C4-2B (cell line): ENCODE results near the gene HBA2.
"Not testable (repeated sequence)": the region's sequence is repeated elsewhere in the genome, so short reads cannot be mapped to it uniquely, and the experiment has no call there.

Experiments
- CTCF ChIP-seq: fragments of 450-650 bp; conservative IDR thresholded peaks from 2 replicates; pipeline ENCODE4 v1.5.1; 2017; ENCODE audit warnings: mild to moderate bottlenecking
- ZFX ChIP-seq: fragments of 450-650 bp; IDR thresholded peaks from 2 replicates; pipeline ENCODE4 v1.6.1; 2017

DNA sequence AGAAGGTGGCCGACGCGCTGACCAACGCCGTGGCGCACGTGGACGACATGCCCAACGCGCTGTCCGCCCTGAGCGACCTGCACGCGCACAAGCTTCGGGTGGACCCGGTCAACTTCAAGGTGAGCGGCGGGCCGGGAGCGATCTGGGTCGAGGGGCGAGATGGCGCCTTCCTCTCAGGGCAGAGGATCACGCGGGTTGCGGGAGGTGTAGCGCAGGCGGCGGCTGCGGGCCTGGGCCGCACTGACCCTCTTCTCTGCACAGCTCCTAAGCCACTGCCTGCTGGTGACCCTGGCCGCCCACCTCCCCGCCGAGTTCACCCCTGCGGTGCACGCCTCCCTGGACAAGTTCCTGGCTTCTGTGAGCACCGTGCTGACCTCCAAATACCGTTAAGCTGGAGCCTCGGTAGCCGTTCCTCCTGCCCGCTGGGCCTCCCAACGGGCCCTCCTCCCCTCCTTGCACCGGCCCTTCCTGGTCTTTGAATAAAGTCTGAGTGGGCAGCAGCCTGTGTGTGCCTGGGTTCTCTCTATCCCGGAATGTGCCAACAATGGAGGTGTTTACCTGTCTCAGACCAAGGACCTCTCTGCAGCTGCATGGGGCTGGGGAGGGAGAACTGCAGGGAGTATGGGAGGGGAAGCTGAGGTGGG lies 657 bp downstream of the HBA2 start:
- not testable (repeated sequence) for TF ChIP-seq CTCF, ZFX
